A673 (cell line): ENCODE measurements around the gene PSMD11. TPM values are rescaled to one million over a fixed set of nuclear protein-coding genes. Genes with fewer than 3 reads are reported as not detected.

Source experiments
- BruUV-seq: library from RNA; stranded (reverse); fragments of 400-500 nt; replicated peaks from 2 replicates; lab custom pipeline; 2021; lab: Mats Ljungman, UMichigan
- CTCF ChIA-PET: fragments of 300-600 bp; sonication (Branson Sonifier 250); formaldehyde crosslinking; loops from one replicate; lab custom pipeline; 2022; ENCODE audit warnings: antibody characterized with exemption; lab: Charles Lee
- POLR2A ChIA-PET: fragments of 300-600 bp; sonication (Branson Sonifier 250); formaldehyde crosslinking; loops from one replicate; lab custom pipeline; 2022; ENCODE audit warnings: antibody characterized with exemption; ENCODE audit not compliant: low non-redundant PET; lab: Charles Lee
- DNase-seq: peaks from one replicate; pipeline ENCODE4 v3.0.0-alpha.2; 2015; ENCODE audit warnings: low spot score
- H3K27ac ChIP-seq: fragments of 200-600 bp; sonication (generic); 2 replicates; pipeline ENCODE4 v1.5.1; 2016; ENCODE audit warnings: mixed run types, low read depth, mild to moderate bottlenecking, mixed read lengths, antibody characterized with exemption, low read length; ENCODE audit not compliant: poor library complexity, severe bottlenecking
- H3K27me3 ChIP-seq: fragments of 200-600 bp; sonication (generic); replicated peaks from 2 replicates; pipeline ENCODE4 v1.6.1; 2017; ENCODE audit warnings: mixed run types, low read depth, mild to moderate bottlenecking, mixed read lengths, antibody characterized with exemption, low read length; ENCODE audit not compliant: insufficient read depth, poor library complexity
- H3K36me3 ChIP-seq: fragments of 200-600 bp; sonication (generic); 2 replicates; pipeline ENCODE4 v1.6.1; 2016; ENCODE audit warnings: mixed run types, mild to moderate bottlenecking, mixed read lengths, antibody characterized with exemption, low read length; ENCODE audit not compliant: insufficient read depth, poor library complexity, severe bottlenecking
- H3K4me1 ChIP-seq: fragments of 200-600 bp; sonication (generic); 2 replicates; pipeline ENCODE4 v1.6.1; 2017; ENCODE audit warnings: mixed run types, mild to moderate bottlenecking, mixed read lengths, antibody characterized with exemption, low read length; ENCODE audit not compliant: insufficient read depth, poor library complexity, severe bottlenecking
- H3K4me3 ChIP-seq: fragments of 200-600 bp; sonication (generic); 2 replicates; pipeline ENCODE4 v1.5.1; 2016; ENCODE audit warnings: low read depth, mixed run types, mild to moderate bottlenecking, mixed read lengths, low read length; ENCODE audit not compliant: poor library complexity, severe bottlenecking
- H3K9me3 ChIP-seq: fragments of 200-600 bp; sonication (generic); 2 replicates; pipeline ENCODE4 v1.6.1; 2016; ENCODE audit warnings: mixed run types, low read depth, mild to moderate bottlenecking, mixed read lengths, antibody characterized with exemption, low read length; ENCODE audit not compliant: poor library complexity, severe bottlenecking
- EZH2 ChIP-seq: fragments of 200-600 bp; sonication (generic); IDR thresholded peaks from 2 replicates; pipeline ENCODE4 v1.6.1; 2017; ENCODE audit warnings: borderline replicate concordance, low read depth, mild to moderate bottlenecking, mixed read lengths, antibody characterized with exemption, low read length; ENCODE audit not compliant: poor library complexity, severe bottlenecking
- intact Hi-C: fragments of 100-400 bp; cut with micrococcal nuclease; formaldehyde crosslinking; loops from one replicate; pipeline ENCODE4 v1.10.0; 2022; ENCODE audit not compliant: unreplicated experiment
- total RNA-seq: library from RNA; stranded (reverse); gene quantifications from 2 replicates; pipeline ENCODE4 v1.2.3, GENCODE V29; 2021
- TF ChIP-seq, protein P1 (sequence below): fragments of 300-800, 200-600 bp; sonication (generic); conservative IDR thresholded peaks from 2 replicates; pipeline ENCODE4 v1.5.1; 2017; ENCODE audit warnings: low read depth, mild to moderate bottlenecking, antibody characterized with exemption, low read length, moderate library complexity, mixed read lengths

Gene PSMD11
- total RNA-seq, 1 experiment from 2014 or later, result 195 TPM

- no peak overlapping the region for H3K27ac ChIP-seq
- BruUV-seq, result no TSS peak
- peaks cover 7% of the 10 kb centered on the region for H3K4me1 ChIP-seq
- H3K4me3 ChIP-seq, result no peak overlapping the region
- TF ChIP-seq EZH2, result no peak
- TF ChIP-seq, protein P1, sequence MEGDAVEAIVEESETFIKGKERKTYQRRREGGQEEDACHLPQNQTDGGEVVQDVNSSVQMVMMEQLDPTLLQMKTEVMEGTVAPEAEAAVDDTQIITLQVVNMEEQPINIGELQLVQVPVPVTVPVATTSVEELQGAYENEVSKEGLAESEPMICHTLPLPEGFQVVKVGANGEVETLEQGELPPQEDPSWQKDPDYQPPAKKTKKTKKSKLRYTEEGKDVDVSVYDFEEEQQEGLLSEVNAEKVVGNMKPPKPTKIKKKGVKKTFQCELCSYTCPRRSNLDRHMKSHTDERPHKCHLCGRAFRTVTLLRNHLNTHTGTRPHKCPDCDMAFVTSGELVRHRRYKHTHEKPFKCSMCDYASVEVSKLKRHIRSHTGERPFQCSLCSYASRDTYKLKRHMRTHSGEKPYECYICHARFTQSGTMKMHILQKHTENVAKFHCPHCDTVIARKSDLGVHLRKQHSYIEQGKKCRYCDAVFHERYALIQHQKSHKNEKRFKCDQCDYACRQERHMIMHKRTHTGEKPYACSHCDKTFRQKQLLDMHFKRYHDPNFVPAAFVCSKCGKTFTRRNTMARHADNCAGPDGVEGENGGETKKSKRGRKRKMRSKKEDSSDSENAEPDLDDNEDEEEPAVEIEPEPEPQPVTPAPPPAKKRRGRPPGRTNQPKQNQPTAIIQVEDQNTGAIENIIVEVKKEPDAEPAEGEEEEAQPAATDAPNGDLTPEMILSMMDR, result no peak
- DNase-seq, result no peak
- no peaks in the 10 kb centered on the region for H3K36me3 ChIP-seq
- CTCF ChIA-PET, result no interaction called here
- POLR2A ChIA-PET, result interaction anchor here (0.6 kb wide), 1 partner anchor 11 kb away, joined by 3 read pairs; no protein-coding TSS in a partner anchor
- no peaks in the 10 kb centered on the region for H3K9me3 ChIP-seq
- no peaks in the 10 kb centered on the region for H3K27me3 ChIP-seq
- intact Hi-C loops, result no loop called here
Measured at GRCh38 chr17:32520104-32520701, 75.9 kb downstream of the PSMD11 start.

DNA sequence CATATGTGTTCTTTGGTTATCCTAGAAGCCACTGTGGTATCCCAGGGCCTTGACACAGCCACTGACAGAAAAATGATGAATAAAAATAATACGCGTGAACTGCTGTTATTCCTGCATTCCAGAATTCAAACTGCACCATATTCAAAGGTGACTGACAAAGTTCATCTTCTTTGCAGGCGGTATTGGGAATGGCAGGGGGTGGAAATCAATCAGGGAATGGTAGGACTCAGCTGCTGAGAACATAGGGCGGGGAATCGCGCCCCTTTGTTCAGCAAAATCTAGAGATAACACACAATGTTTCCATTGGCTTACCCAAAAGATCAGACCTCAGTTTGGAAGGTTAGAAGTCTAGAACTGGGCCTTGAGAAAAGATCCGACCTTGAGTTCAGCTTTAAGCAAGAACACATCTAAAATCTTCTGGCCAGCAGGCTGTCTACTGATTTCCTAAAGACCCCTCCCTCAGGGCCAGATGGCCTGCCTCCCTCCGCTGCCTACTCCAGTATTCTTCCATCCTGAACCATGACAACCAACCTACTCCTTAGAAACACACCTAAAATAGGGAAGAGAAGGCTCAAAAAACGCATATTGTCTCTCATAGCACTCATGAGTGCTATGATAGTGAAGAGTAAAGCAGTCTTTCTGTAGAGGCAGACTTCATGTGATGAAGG is 76.6 kb downstream of the PSMD11 start:
- H3K4me1 ChIP-seq, result peaks cover 7% of the 10 kb centered on the region
- H3K4me3 ChIP-seq, result no peak overlapping the region
- no peak for DNase-seq
- TF ChIP-seq, protein P1, result no peak
- TF ChIP-seq EZH2, result no peak
- no TSS peak for BruUV-seq
- no peaks in the 10 kb centered on the region for H3K27me3 ChIP-seq
- intact Hi-C loops, result no loop called here
- CTCF ChIA-PET, result no interaction called here
- H3K36me3 ChIP-seq, result no peaks in the 10 kb centered on the region
- no peak overlapping the region for H3K27ac ChIP-seq
- POLR2A ChIA-PET, result no interaction called here
- H3K9me3 ChIP-seq, result no peaks in the 10 kb centered on the region

- Histone ChIP-seq H3K36me3 (no peaks in the 10 kb centered on the region), H3K9me3 (no peaks in the 10 kb centered on the region), H3K27ac (no peak overlapping the region), H3K4me1 (peaks cover 7% of the 10 kb centered on the region), H3K27me3 (no peaks in the 10 kb centered on the region), H3K4me3 (no peak overlapping the region)
- no peak for TF ChIP-seq EZH2
- TF ChIP-seq, protein P1, result no peak
- no TSS peak for BruUV-seq
- intact Hi-C loops, result no loop called here
- no peak for DNase-seq
- ChIA-PET CTCF (no interaction called here), POLR2A (no interaction called here)
Measured at GRCh38 chr17:32523017-32523680, 78.8 kb downstream of the PSMD11 start.
